Stimulated activated CD8-positive, alpha-beta memory T cell treated with anti-CD3 and anti-CD28 coated beads, Interleukin-2, amount 100 ng/mL, for 48 hours (primary cell): Measurements from ENCODE around the gene TMEM179.
A peak's percentile ranks its signal among the peaks of the same experiment; 100 is the strongest.
"Not testable (repeated sequence)": the region's sequence is repeated elsewhere in the genome, so short reads cannot be mapped to it uniquely, and the experiment has no call there.

Experiments used
- DNase-seq, 2 donors: peaks; one replicate each; pipeline ENCODE4 v3.0.0-alpha.2; 2020; ENCODE audit warnings: low read depth in 2 of 2

The TMEM179 gene

GRCh38 chr14:104604458-104605449, at the start of gene TMEM179:
TMEM179 (minus strand) TSS chr14:104604772; CDS start chr14:104604741, 31 bp downstream.
- no peak for DNase-seq

GRCh38 chr14:104654119-104654518, 49.5 kb upstream of the TMEM179 start:
- no peak for DNase-seq

GRCh38 chr14:104653130-104653920, 48.8 kb upstream of the TMEM179 start:
- DNase-seq = not testable (repeated sequence)

- no peak for DNase-seq
Measured at GRCh38 chr14:104652386-104652785, 47.8 kb upstream of the TMEM179 start.

- no peak for DNase-seq
Measured at GRCh38 chr14:104651876-104652260, 47.3 kb upstream of the TMEM179 start.

GRCh38 chr14:104650981-104651875, 46.7 kb upstream of the TMEM179 start:
- no peak for DNase-seq

GRCh38 chr14:104650057-104650980, 45.7 kb upstream of the TMEM179 start:
- peak; percentile 54 to 67 for DNase-seq

GRCh38 chr14:104647467-104648043, 43.0 kb upstream of the TMEM179 start:
- DNase-seq = no peak

- DNase-seq = no peak
Measured at GRCh38 chr14:104644656-104645378, 40.2 kb upstream of the TMEM179 start.

GRCh38 chr14:104644091-104644635, 39.6 kb upstream of the TMEM179 start:
- no peak for DNase-seq

- DNase-seq = no peak
Measured at GRCh38 chr14:104643306-104643705, 38.7 kb upstream of the TMEM179 start.

- DNase-seq = no peak
Measured at GRCh38 chr14:104642540-104642868, 37.9 kb upstream of the TMEM179 start.

- DNase-seq = no peak
Measured at GRCh38 chr14:104641753-104642539, 37.4 kb upstream of the TMEM179 start.

- DNase-seq = no peak
Measured at GRCh38 chr14:104640681-104641080, 36.1 kb upstream of the TMEM179 start.

GRCh38 chr14:104639885-104640548, 35.4 kb upstream of the TMEM179 start:
- DNase-seq = peak; percentile 29 to 39

- DNase-seq = no peak
Measured at GRCh38 chr14:104639471-104639870, 34.9 kb upstream of the TMEM179 start.

- DNase-seq = no peak
Measured at GRCh38 chr14:104638927-104639450, 34.4 kb upstream of the TMEM179 start.

GRCh38 chr14:104638190-104638589, 33.6 kb upstream of the TMEM179 start:
- DNase-seq = no peak
